Lower leg skin (tissue), 3 donors: ENCODE results near the gene NINJ2.

Experiments used
- CTCF ChIP-seq, 3 donors: fragments of 450-650 bp; IDR thresholded peaks; one replicate each; pipeline ENCODE4 v1.5.1; 2016; ENCODE audit warnings: antibody characterized with exemption in 3 of 3, mild to moderate bottlenecking in 3 of 3, moderate library complexity in 2 of 3
- POLR2A ChIP-seq, 2 donors: fragments of 450-650 bp; IDR thresholded peaks; one replicate each; pipeline ENCODE4 v1.6.1; 2016 to 2017; ENCODE audit warnings: antibody characterized with exemption in 2 of 2, mild to moderate bottlenecking in 1 of 2, moderate library complexity in 1 of 2

- no peak for TF ChIP-seq CTCF (IDR thresholded peaks at IDR 0.05)
- no peak for TF ChIP-seq POLR2A (IDR thresholded peaks at IDR 0.05)
These were observed 45.8 kb downstream of the NINJ2 start for GRCh38 chr12:617304-617915.
